A549 (cell line): ENCODE results near the gene TMEM100. TPM values are rescaled to one million over a fixed set of nuclear protein-coding genes. Genes with fewer than 3 reads are reported as not detected.

ENCODE experiments used
- ATAC-seq, 2 experiments: fragments of 200-7000 bp in 1 of 2; fragments of >200 bp in 1 of 2; cut with Nextera tagmentation in 1 of 2; cut with Tn5 transposase in 1 of 2; 3 replicates each; pipeline versions ENCODE4 v1.8.0 to v1.9.1; 2018 to 2020; ENCODE audit warnings: mild to moderate bottlenecking in 1 of 2, moderate library complexity in 1 of 2
- CTCF ChIA-PET: fragments of 300-600 bp; sonication (Branson Sonifier 250); formaldehyde crosslinking; extraction: SDS; loops from one replicate; lab custom pipeline; 2021; ENCODE audit warnings: antibody characterized with exemption, inconsistent platforms; lab: Yijun Ruan, JAX
- POLR2A ChIA-PET: fragments of 350-600 bp; formaldehyde crosslinking; extraction: SDS; loops from one replicate; lab custom pipeline; 2021; ENCODE audit warnings: antibody characterized with exemption, inconsistent platforms; lab: Yijun Ruan, JAX
- DNase-seq, 2 experiments: peaks; one replicate each; pipeline versions ENCODE4 v3.0.0 to v3.0.0-alpha.2; 2011 to 2016; ENCODE audit warnings: low read depth in 1 of 2, low spot score in 1 of 2
- FAIRE-seq: peaks from 2 replicates; lab custom pipeline; 2011; peaks lifted over from hg19 to GRCh38; lab: Jason Lieb, UNC
- H3K27ac ChIP-seq, 2 experiments: fragments of >200 bp; sonication (Bioruptor Twin); formaldehyde crosslinking; 3 replicates each; pipeline ENCODE4 v1.5.1; 2016 to 2017
- H3K4me1 ChIP-seq: fragments of >200 bp; sonication (Bioruptor Twin); formaldehyde crosslinking; 3 replicates; pipeline ENCODE4 v1.6.1; 2016
- H3K4me2 ChIP-seq: fragments of >200 bp; sonication (Bioruptor Twin); formaldehyde crosslinking; 3 replicates; pipeline ENCODE4 v1.6.1; 2016
- H3K4me3 ChIP-seq: fragments of >200 bp; sonication (Bioruptor Twin); formaldehyde crosslinking; 3 replicates; pipeline ENCODE4 v1.5.1; 2016
- H3K9me3 ChIP-seq: fragments of >200 bp; sonication (Bioruptor Twin); formaldehyde crosslinking; 3 replicates; pipeline ENCODE4 v1.6.1; 2016
- ATOH8 ChIP-seq: fragments of 250-450 bp; sonication (Bioruptor Pico); IDR thresholded peaks from 2 replicates; pipeline ENCODE4 v1.5.0; 2020; ENCODE audit warnings: low read depth, mild to moderate bottlenecking, moderate library complexity
- BHLHE40 ChIP-seq: IDR thresholded peaks from 2 replicates; pipeline ENCODE4 v1.6.1; 2012; ENCODE audit warnings: low read depth, low read length, inconsistent platforms
- CBX2 ChIP-seq: fragments of 200-600 bp; sonication (generic); IDR thresholded peaks from 2 replicates; pipeline ENCODE4 v1.6.1; 2016; ENCODE audit warnings: low read depth, mild to moderate bottlenecking, borderline replicate concordance
- CTCF ChIP-seq: fragments of >200 bp; sonication (Bioruptor Twin); formaldehyde crosslinking; IDR thresholded peaks from 3 replicates; pipeline ENCODE4 v1.5.1; 2016
- ELK1 ChIP-seq: fragments of 150-350 bp; IDR thresholded peaks from 2 replicates; pipeline ENCODE4 v1.6.1; 2014; ENCODE audit warnings: low read depth, mild to moderate bottlenecking, low read length
- EP300 ChIP-seq, 2 experiments: fragments of >200 bp; sonication (Bioruptor Twin); formaldehyde crosslinking; IDR thresholded peaks; 2 replicates in 1 of 2; 3 replicates in 1 of 2; pipeline ENCODE4 v1.6.1; 2016 to 2017
- ESRRA ChIP-seq: fragments of 150-350 bp; IDR thresholded peaks from 2 replicates; pipeline ENCODE4 v1.6.1; 2014; ENCODE audit warnings: mild to moderate bottlenecking, low read length, borderline replicate concordance
- HMGXB4 ChIP-seq: fragments of 250-450 bp; sonication (Bioruptor Pico); IDR thresholded peaks from 2 replicates; pipeline ENCODE4 v1.5.0; 2021; ENCODE audit warnings: mild to moderate bottlenecking, moderate library complexity, borderline replicate concordance
- MAFK ChIP-seq: fragments of 450-650 bp; IDR thresholded peaks from 2 replicates; pipeline ENCODE4 v1.6.1; 2014; ENCODE audit not compliant: partially characterized antibody
- PBX3 ChIP-seq: IDR thresholded peaks from 2 replicates; pipeline ENCODE4 v1.6.1; 2012
- RAD21 ChIP-seq, 2 experiments: fragments of >200 bp in 1 of 2; sonication (Bioruptor Twin) in 1 of 2; formaldehyde crosslinking in 1 of 2; IDR thresholded peaks in 1 of 2; conservative IDR thresholded peaks in 1 of 2; 2 replicates in 1 of 2; 3 replicates in 1 of 2; pipeline ENCODE4 v1.6.1; 2012 to 2018; ENCODE audit warnings: inconsistent platforms in 1 of 2
- REST ChIP-seq: fragments of 200-600 bp; sonication (generic); IDR thresholded peaks from 2 replicates; pipeline ENCODE4 v1.6.1; 2016; ENCODE audit warnings: antibody characterized with exemption, mild to moderate bottlenecking, moderate library complexity
- RFX5 ChIP-seq: fragments of 450-650 bp; IDR thresholded peaks from 2 replicates; pipeline ENCODE4 v1.7.1; 2014; ENCODE audit warnings: antibody characterized with exemption, mild to moderate bottlenecking, moderate library complexity
- RNF2 ChIP-seq: fragments of 200-600 bp; sonication (generic); IDR thresholded peaks from 2 replicates; pipeline ENCODE4 v1.6.1; 2016; ENCODE audit warnings: low read depth, mild to moderate bottlenecking, antibody characterized with exemption, moderate library complexity, borderline replicate concordance
- SMC3 ChIP-seq: fragments of >200 bp; sonication (Bioruptor Twin); formaldehyde crosslinking; IDR thresholded peaks from 3 replicates; pipeline ENCODE4 v1.6.1; 2018; ENCODE audit warnings: inconsistent platforms
- USF2 ChIP-seq: fragments of 450-650 bp; IDR thresholded peaks from 2 replicates; pipeline ENCODE4 v1.6.1; 2014; ENCODE audit warnings: antibody characterized with exemption
- ZC3H11A ChIP-seq: fragments of 450-650 bp; IDR thresholded peaks from 2 replicates; pipeline ENCODE4 v1.6.1; 2014; ENCODE audit warnings: antibody characterized with exemption, mild to moderate bottlenecking
- WGBS: methylation state at CpG from one replicate; pipeline ENCODE4 v1.1.6; 2017; ENCODE audit errors: missing lambda C conversion rate; 5-methylcytosine and 5-hydroxymethylcytosine counted together
- polyA plus RNA-seq, 4 experiments: library from polyadenylated mRNA; depleted of rRNA in 3 of 4; stranded (reverse); fragments of >200 nt; fragmentation: RNase III in 1 of 4; extraction: RNeasy Plus Mini Kit Qiagen cat#74134 plus additional on column Dnase treatment in 1 of 4; gene quantifications; 2 replicates in 3 of 4; 3 replicates in 1 of 4; pipeline ENCODE4 v1.2.3, GENCODE V29; 2011 to 2017

The TMEM100 gene
- polyA plus RNA-seq, 2 of the 4 experiments (the other 2 are of a cell fraction) = not detected

GRCh38 chr17:55727920-55728319 lies 5.3 kb upstream of the TMEM100 start:
- FAIRE-seq = no peak
- ChIA-PET POLR2A (no interaction called here), CTCF (interaction anchor here (1.0 to 20.4 kb wide), 4 partner anchors 10 to 214 kb away, joined by 3 to 359 read pairs (median 12); no protein-coding TSS in a partner anchor)
- WGBS = 86% methylated on average over 1 of the region's 1 CpG
- Histone ChIP-seq H3K4me3 (no peak overlapping the region), H3K4me2 (no peak overlapping the region), H3K27ac (no peak overlapping the region), H3K9me3 (no peaks in the 10 kb centered on the region), H3K4me1 (peaks cover 9% of the 10 kb centered on the region)
- ATAC-seq = no peak
- TF ChIP-seq SMC3 (no peak), USF2 (no peak), HMGXB4 (CRISPR knock-in tag) (no peak)
- no peak for DNase-seq

- Histone ChIP-seq H3K9me3 (no peaks in the 10 kb centered on the region), H3K4me2 (no peak overlapping the region), H3K27ac (no peak overlapping the region), H3K4me3 (no peak overlapping the region)
- DNase-seq = no peak
- POLR2A ChIA-PET = interaction anchor here (0.8 to 0.9 kb wide), 2 partner anchors 10 to 24 kb away, joined by 3 read pairs; partner anchors contain the start of gene PCTP
- TF ChIP-seq REST (no peak), MAFK (no peak), RNF2 (no peak), EP300 (IDR thresholded peaks at IDR 0.05) (no peak), USF2 (no peak), RAD21 (conservative IDR thresholded peaks at IDR 0.05 in 1 of 2, IDR thresholded peaks at IDR 0.05 in 1 of 2) (no peak), PBX3 (no peak), ESRRA (no peak), ELK1 (no peak), BHLHE40 (no peak), RFX5 (no peak), CBX2 (no peak), CTCF (no peak), ATOH8 (CRISPR knock-in tag) (no peak), ZC3H11A (no peak)
- TF ChIP-seq, all 56 proteins: peak for 0
- FAIRE-seq (no peak), ATAC-seq (no peak)
- H3K4me1 ChIP-seq = peaks cover 15% of the 10 kb centered on the region
- CTCF ChIA-PET = interaction anchor here (1.3 to 20.4 kb wide), 4 partner anchors 9 to 213 kb away, joined by 4 to 359 read pairs (median 14); no protein-coding TSS in a partner anchor
- WGBS = 66% methylated on average over 6 of the region's 6 CpGs
Observed at GRCh38 chr17:55727275-55727674, 4.6 kb upstream of the TMEM100 start.
